GM12864 (cell line): Measurements from ENCODE around the gene FBXL5.

Source experiments
- DNase-seq: peaks from one replicate; pipeline ENCODE4 v3.0.0-alpha.2; 2011; ENCODE audit warnings: low read depth
- H3K4me3 ChIP-seq: 2 replicates; pipeline ENCODE4 v1.5.1; 2011; ENCODE audit warnings: mild to moderate bottlenecking, low read depth, low read length, control low read depth
- TF ChIP-seq, protein P1 (sequence below): IDR thresholded peaks from 2 replicates; pipeline ENCODE4 v1.5.1; 2011; ENCODE audit warnings: low read depth, mild to moderate bottlenecking, moderate library complexity, low read length, control low read depth, inconsistent platforms; ENCODE audit errors: missing control alignments

FBXL5 gene

DNA sequence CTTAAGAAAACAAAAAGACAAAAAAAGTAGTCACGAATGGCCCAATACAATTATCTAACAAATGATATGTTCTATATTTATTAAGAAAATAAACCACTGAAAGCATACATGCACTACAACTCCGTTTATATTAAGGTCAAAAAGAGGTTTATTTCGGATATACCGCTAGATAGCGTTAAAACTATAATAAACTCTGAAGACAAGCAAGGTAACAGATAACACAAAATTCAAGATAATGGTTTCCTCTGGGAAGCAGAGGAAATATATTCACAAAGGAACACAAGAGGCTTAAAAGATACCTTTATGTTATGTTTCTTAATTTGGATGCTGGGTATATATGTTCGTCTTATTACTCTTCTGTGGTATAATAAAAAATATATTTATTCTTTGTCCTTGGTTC lies 21.7 kb upstream of the FBXL5 start:
- no peak for DNase-seq
- TF ChIP-seq, protein P1, sequence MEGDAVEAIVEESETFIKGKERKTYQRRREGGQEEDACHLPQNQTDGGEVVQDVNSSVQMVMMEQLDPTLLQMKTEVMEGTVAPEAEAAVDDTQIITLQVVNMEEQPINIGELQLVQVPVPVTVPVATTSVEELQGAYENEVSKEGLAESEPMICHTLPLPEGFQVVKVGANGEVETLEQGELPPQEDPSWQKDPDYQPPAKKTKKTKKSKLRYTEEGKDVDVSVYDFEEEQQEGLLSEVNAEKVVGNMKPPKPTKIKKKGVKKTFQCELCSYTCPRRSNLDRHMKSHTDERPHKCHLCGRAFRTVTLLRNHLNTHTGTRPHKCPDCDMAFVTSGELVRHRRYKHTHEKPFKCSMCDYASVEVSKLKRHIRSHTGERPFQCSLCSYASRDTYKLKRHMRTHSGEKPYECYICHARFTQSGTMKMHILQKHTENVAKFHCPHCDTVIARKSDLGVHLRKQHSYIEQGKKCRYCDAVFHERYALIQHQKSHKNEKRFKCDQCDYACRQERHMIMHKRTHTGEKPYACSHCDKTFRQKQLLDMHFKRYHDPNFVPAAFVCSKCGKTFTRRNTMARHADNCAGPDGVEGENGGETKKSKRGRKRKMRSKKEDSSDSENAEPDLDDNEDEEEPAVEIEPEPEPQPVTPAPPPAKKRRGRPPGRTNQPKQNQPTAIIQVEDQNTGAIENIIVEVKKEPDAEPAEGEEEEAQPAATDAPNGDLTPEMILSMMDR = no peak
- no peak overlapping the region for H3K4me3 ChIP-seq

DNA sequence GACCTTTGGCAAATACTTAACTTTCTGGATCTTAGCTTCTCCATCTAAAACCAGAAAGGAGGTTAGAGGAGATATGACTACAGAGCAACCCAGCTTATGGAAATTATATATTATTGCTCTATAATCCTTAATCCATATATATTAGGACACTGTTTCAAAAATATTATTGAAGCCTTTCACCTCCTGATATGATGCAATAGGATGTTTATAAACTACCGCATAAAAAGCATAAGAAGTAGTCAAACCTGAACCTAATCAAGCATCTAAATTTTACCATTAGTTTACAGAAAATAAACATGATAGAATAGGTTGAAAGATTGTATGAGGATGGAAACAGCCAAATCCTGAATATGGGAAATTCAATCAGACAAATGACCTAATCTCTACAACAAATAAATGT lies 20.9 kb upstream of the FBXL5 start:
- TF ChIP-seq, protein P1 = no peak
- H3K4me3 ChIP-seq = no peak overlapping the region

DNA sequence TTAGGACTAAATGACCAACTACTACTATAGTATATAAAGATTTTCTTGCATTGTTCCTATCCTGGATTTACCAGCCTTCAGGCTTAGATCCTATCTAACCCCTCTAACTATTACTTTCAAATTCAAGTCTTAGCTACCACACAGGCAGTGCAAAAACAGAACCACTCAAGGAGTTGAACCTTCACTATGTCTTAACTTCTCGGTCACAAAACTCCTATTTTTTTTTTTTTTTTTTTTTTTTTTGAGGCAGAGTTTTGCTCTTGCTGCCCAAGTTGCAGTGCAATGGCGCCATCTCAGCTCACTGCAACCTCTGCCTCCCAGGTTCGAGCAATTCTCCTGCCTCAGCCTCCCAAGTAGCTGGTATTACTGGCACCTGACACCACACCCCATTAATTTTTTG lies 20.2 kb upstream of the FBXL5 start:
- TF ChIP-seq, protein P1 = peak; percentile 14
- no peak for DNase-seq
- no peak overlapping the region for H3K4me3 ChIP-seq

More for the DNA sequence above, 20.9 kb upstream of the FBXL5 start:
- no peak for DNase-seq

DNA sequence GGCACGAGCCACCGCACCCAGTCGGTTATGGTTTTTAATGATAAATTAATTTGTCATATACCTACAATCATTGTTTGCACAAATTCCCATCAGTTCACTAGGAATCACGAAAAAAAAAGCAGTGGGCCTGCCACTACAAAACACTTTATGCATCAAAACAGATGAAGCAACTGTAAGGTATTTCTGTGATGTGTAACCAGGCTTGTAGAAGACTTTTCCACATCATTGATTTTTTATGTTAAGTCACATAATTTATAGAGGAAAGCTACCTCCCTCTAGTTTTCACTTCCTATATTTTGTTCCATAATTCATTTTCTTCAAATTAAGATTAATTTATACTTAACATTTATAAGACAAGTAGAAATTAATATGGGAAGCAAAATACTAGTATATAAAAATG lies 19.8 kb upstream of the FBXL5 start:
- H3K4me3 ChIP-seq = no peak overlapping the region; the same call in 1 of the 2 replicates
- no peak for DNase-seq
- TF ChIP-seq, protein P1 = no peak

DNA sequence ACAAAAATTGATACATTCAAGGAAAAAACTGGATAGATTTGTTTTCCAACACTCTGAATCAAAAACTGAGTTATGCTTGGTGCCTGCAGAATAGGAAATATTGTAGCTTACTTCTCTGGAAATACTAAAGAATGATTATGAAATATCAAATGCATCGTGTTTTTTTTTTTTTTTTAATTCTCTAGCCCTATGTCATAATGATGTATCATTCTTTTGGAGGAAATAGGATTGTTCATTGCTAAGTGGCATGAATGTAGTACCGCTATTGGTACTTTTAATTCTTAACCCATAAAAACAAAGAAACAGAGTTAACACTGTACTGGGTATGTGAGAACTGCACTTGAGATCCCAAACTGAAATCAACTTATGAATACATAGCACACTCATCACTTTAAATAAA lies 18.9 kb upstream of the FBXL5 start:
- TF ChIP-seq, protein P1 = no peak
- DNase-seq = no peak
- H3K4me3 ChIP-seq = no peak overlapping the region

DNA sequence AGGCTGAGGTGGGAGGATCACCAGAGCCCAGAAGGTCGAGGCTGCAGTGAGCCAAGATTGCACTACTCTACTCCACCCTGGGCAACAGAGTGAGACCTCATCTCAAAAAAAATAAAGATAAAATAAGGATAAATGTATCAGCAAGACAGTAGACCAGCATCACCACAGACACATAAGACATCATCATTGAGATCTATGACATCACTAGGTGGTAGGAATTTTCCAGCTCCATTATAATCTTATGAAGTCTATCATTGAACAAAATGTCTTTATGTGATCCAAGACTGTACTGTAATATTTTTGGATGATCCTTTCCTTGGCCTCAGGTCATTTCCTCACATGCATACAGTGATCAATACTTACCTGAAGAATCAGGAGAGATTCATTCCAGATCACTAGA lies 18.2 kb upstream of the FBXL5 start:
- H3K4me3 ChIP-seq = no peak overlapping the region
- TF ChIP-seq, protein P1 = no peak
- no peak for DNase-seq

DNA sequence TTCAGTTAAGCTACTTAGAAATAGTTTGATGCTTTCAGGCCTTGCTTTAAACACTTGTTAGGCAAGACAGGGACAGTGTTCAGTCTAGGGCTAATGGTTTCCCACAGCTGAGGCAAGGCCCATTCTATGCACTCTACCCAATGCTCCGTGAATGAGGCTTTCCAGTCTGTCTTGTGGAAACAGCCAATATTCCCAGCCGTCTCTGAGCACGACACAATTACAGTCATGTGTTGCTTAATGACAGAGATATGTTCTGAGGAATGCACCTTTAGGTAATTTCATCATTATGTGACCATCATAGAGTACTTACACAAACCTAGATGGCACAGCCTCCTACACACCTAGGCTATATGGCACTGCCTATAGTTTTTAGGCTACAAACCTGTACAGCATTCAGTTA lies 16.9 kb upstream of the FBXL5 start:
- H3K4me3 ChIP-seq = no peak overlapping the region
- TF ChIP-seq, protein P1 = no peak
- no peak for DNase-seq
